Right atrium auricular region (tissue), 2 donors: Measurements from ENCODE around the gene UROD. TPM values are rescaled to one million over a fixed set of nuclear protein-coding genes. Genes with fewer than 3 reads are reported as not detected.
"Not testable (repeated sequence)": the region's sequence is repeated elsewhere in the genome, so short reads cannot be mapped to it uniquely, and the experiment has no call there.

Source experiments
- DNase-seq: peaks from one replicate; pipeline ENCODE4 v3.0.0-alpha.2; 2019; ENCODE audit warnings: low spot score
- H3K27ac ChIP-seq, 2 donors: fragments of 200-600 bp; sonication (generic); 1 replicate in 1 of 2; 2 replicates in 1 of 2; pipeline ENCODE4 v1.5.1; 2016 to 2019
- H3K27me3 ChIP-seq, 2 donors: fragments of 200-600 bp; sonication (generic); one replicate each; pipeline versions ENCODE4 v1.5.1 to v1.6.0; 2017 to 2019
- H3K36me3 ChIP-seq: fragments of 200-600 bp; sonication (generic); one replicate; pipeline ENCODE4 v1.5.1; 2016
- H3K4me1 ChIP-seq, 2 donors: fragments of 200-600 bp; sonication (generic); one replicate each; pipeline versions ENCODE4 v1.5.1 to v1.6.0; 2017 to 2019
- H3K4me3 ChIP-seq, 2 donors: fragments of 200-600 bp; sonication (generic); 1 replicate in 1 of 2; 2 replicates in 1 of 2; pipeline ENCODE4 v1.5.1; 2017 to 2019; ENCODE audit warnings: mild to moderate bottlenecking in 1 of 2, moderate library complexity in 1 of 2
- H3K9me3 ChIP-seq, 2 donors: fragments of 200-600 bp; sonication (generic); one replicate each; pipeline ENCODE4 v1.5.1; 2019
- CTCF ChIP-seq, 2 donors: fragments of 200-600 bp; sonication (generic); IDR thresholded peaks; one replicate each; pipeline ENCODE4 v1.5.1; 2019; ENCODE audit warnings: antibody characterized with exemption in 2 of 2
- total RNA-seq, 2 donors: library from RNA; depleted of rRNA; stranded (reverse); fragments of >200 nt; gene quantifications; one replicate each; pipeline ENCODE4 v1.1.0, GENCODE V29; 2016

The UROD gene
- total RNA-seq, 2 donors from 2014 or later: 56.7 to 63.0 TPM

GRCh38 chr1:44976252-44976651 lies 35.8 kb upstream of the UROD start:
- Histone ChIP-seq H3K4me1 (no peaks in the 10 kb centered on the region), H3K36me3 (peaks cover 56% of the 10 kb centered on the region), H3K9me3 (no peaks in the 10 kb centered on the region), H3K27ac (no peak overlapping the region), H3K4me3 (no peak overlapping the region), H3K27me3 (no peaks in the 10 kb centered on the region)
- no peak for DNase-seq
- no peak for TF ChIP-seq CTCF (IDR thresholded peaks at IDR 0.05)

- H3K27ac ChIP-seq: not testable (repeated sequence)
These were observed 34.7 kb upstream of the UROD start for GRCh38 chr1:44977372-44977771.

DNA sequence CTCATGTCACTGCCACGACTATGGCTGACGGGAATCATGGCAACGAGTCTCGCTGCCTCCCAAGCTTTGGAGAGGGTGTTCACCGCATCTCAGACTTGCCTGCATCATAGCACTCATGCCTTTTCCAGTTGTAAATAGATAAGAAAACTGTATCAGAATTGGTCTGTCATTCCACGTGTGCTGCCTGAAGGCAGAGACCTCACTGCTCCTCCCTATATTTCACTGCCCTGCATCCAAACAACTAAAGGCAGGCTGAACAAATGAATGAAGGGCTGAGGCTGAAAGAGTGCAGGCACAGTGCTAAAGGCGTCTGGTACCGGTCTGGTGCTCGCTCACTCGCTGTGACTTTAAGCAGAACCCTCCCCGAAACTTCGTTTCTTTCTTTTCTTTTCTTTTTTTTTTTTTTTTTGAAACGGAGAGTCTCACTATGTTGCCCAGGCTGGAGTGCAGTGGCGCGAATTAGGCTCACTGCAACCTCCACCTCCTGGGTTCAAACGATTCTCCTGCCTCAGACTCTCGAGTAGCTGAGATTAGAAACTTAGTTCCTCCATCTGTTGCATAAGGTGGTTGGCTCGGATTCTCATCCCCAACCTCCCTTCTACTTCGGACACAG lies 26.2 kb upstream of the UROD start:
- Histone ChIP-seq H3K9me3 (no peaks in the 10 kb centered on the region), H3K27ac (peak overlapping the region; percentile 71 to 73), H3K36me3 (peaks cover 6% of the 10 kb centered on the region), H3K4me1 (peaks cover 0 to 10% of the 10 kb centered on the region in 2 donors), H3K4me3 (peak overlapping the region; percentile 85 to 97), H3K27me3 (no peaks in the 10 kb centered on the region)
- TF ChIP-seq CTCF (IDR thresholded peaks at IDR 0.05): no peak
- no peak for DNase-seq

More at GRCh38 chr1:44977372-44977771, 34.7 kb upstream of the UROD start:
- H3K27me3 ChIP-seq, H3K4me3 ChIP-seq, H3K9me3 ChIP-seq, DNase-seq, H3K4me1 ChIP-seq: not testable (repeated sequence)
- H3K36me3 ChIP-seq: peaks cover 58% of the 10 kb centered on the region

DNA sequence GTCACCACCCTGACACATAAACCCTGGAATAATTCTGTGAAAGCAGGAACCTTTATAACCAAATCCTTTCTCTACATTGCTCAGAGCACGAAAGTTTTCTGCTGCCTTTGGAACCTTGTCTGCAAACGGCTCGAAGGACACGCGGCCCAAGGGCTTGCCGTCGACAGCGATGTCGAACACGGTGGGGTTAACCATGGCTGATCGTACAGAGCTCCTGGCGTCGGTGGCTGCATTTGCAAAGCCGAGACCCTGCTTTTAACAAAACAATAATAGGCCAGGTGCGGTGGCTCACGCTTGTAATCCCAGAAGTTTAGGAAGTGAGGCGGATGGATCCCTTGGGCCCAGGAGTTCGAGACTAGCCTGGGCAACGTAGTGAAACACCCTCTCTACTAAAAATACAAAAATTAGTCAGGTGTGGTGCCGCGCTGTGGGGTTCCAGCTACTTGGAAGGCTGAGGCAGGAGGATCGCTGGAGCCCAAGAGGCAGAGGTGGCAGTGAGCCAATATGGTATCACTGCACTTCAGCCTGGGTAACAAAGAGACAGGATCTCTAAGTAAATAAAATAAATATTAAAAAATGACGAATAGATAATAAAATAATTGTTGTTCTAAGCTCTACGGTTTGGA lies 23.4 kb upstream of the UROD start:
- no peak for TF ChIP-seq CTCF (IDR thresholded peaks at IDR 0.05)
- no peak for DNase-seq
- no peaks in the 10 kb centered on the region for H3K27me3 ChIP-seq
- no peak overlapping the region for H3K4me3 ChIP-seq
- H3K36me3 ChIP-seq: no peaks in the 10 kb centered on the region
- no peaks in the 10 kb centered on the region for H3K9me3 ChIP-seq
- H3K27ac ChIP-seq: no peak overlapping the region
- H3K4me1 ChIP-seq: peaks cover 0 to 10% of the 10 kb centered on the region in 2 donors

GRCh38 chr1:44994309-44994898 lies 17.6 kb upstream of the UROD start:
- Histone ChIP-seq H3K9me3 (no peaks in the 10 kb centered on the region), H3K36me3 (no peaks in the 10 kb centered on the region), H3K27ac (no peak overlapping the region), H3K4me3 (no peak overlapping the region), H3K4me1 (no peaks in the 10 kb centered on the region), H3K27me3 (no peaks in the 10 kb centered on the region)
- no peak for TF ChIP-seq CTCF (IDR thresholded peaks at IDR 0.05)
- no peak for DNase-seq

- no peak overlapping the region for H3K27ac ChIP-seq
- no peaks in the 10 kb centered on the region for H3K27me3 ChIP-seq
- TF ChIP-seq CTCF (IDR thresholded peaks at IDR 0.05): no peak
- no peaks in the 10 kb centered on the region for H3K36me3 ChIP-seq
- H3K9me3 ChIP-seq: no peaks in the 10 kb centered on the region
- no peak overlapping the region for H3K4me3 ChIP-seq
- H3K4me1 ChIP-seq: no peaks in the 10 kb centered on the region
- no peak for DNase-seq
These were observed 16.4 kb upstream of the UROD start for GRCh38 chr1:44995467-44996238.
